H1 (cell line): ENCODE results near the gene PRPF39. TPM values are rescaled to one million over a fixed set of nuclear protein-coding genes. Genes with fewer than 3 reads are reported as not detected.

Experiments used
- ASH2L ChIP-seq: fragments of 200-600, 300-600 bp; sonication (generic); IDR thresholded peaks from one replicate; pipeline ENCODE4 v1.7.1; 2017; ENCODE audit warnings: low read length
- BCL11A ChIP-seq, 2 experiments: IDR thresholded peaks; one replicate each; pipeline ENCODE4 v1.6.1; 2011; ENCODE audit warnings: low read depth in 2 of 2, low read length in 2 of 2, mild to moderate bottlenecking in 2 of 2
- CREB1 ChIP-seq: IDR thresholded peaks from 2 replicates; pipeline ENCODE4 v1.6.1; 2012; ENCODE audit warnings: inconsistent platforms
- CTBP2 ChIP-seq: IDR thresholded peaks from 2 replicates; pipeline ENCODE4 v1.7.0; 2011; ENCODE audit warnings: borderline replicate concordance, mild to moderate bottlenecking, moderate library complexity, mixed read lengths, low read length; ENCODE audit not compliant: insufficient read depth, insufficient read length
- EP300 ChIP-seq, 2 experiments: IDR thresholded peaks; 1 replicate in 1 of 2; 2 replicates in 1 of 2; pipeline ENCODE4 v1.6.1; 2011 to 2012; ENCODE audit warnings: low read depth in 2 of 2, low read length in 2 of 2, mild to moderate bottlenecking in 2 of 2, borderline replicate concordance in 1 of 2, inconsistent platforms in 1 of 2, moderate library complexity in 1 of 2
- FOSL1 ChIP-seq: IDR thresholded peaks from 2 replicates; pipeline ENCODE4 v1.6.1; 2011; ENCODE audit warnings: mild to moderate bottlenecking, low read depth, low read length, moderate library complexity; ENCODE audit not compliant: insufficient read depth
- GTF2F1 ChIP-seq: IDR thresholded peaks from 2 replicates; pipeline ENCODE4 v1.6.1; 2012; ENCODE audit warnings: low read depth, low read length, improper control_type of control experiment, borderline replicate concordance
- JUN ChIP-seq: IDR thresholded peaks from 2 replicates; pipeline ENCODE4 v1.6.1; 2011; ENCODE audit warnings: low read depth, mild to moderate bottlenecking, improper control_type of control experiment, low read length
- JUND ChIP-seq: IDR thresholded peaks from 2 replicates; pipeline ENCODE4 v1.6.1; 2011; ENCODE audit warnings: mild to moderate bottlenecking, improper control_type of control experiment, low read length
- POU5F1 ChIP-seq: IDR thresholded peaks from 2 replicates; pipeline ENCODE4 v1.6.1; 2011; ENCODE audit warnings: low read depth, mild to moderate bottlenecking, low read length, moderate library complexity
- RAD21 ChIP-seq, 2 experiments: IDR thresholded peaks in 1 of 2; conservative IDR thresholded peaks in 1 of 2; 2 replicates each; pipeline ENCODE4 v1.6.1; 2011; ENCODE audit warnings: low read depth in 2 of 2, low read length in 2 of 2, improper control_type of control experiment in 1 of 2, inconsistent platforms in 1 of 2, mild to moderate bottlenecking in 1 of 2, moderate library complexity in 1 of 2
- RBBP5 ChIP-seq: IDR thresholded peaks from 2 replicates; pipeline ENCODE4 v1.7.1; 2012; ENCODE audit warnings: low read depth, mild to moderate bottlenecking, inconsistent platforms, low read length, moderate library complexity, borderline replicate concordance
- RFX5 ChIP-seq: IDR thresholded peaks from 2 replicates; pipeline ENCODE4 v1.6.1; 2011; ENCODE audit warnings: low read depth, low read length, improper control_type of control experiment, borderline replicate concordance
- RNF2 ChIP-seq: fragments of 200-900, 300-1000 bp; sonication (generic); IDR thresholded peaks from 2 replicates; pipeline ENCODE4 v1.7.1; 2016; ENCODE audit warnings: borderline replicate concordance, low read depth, mild to moderate bottlenecking, antibody characterized with exemption, low read length; ENCODE audit not compliant: poor library complexity, severe bottlenecking; ENCODE audit errors: missing control alignments
- SIRT6 ChIP-seq: IDR thresholded peaks from one replicate; pipeline ENCODE4 v1.7.1; 2012; ENCODE audit warnings: low read length, inconsistent platforms
- SRF ChIP-seq: IDR thresholded peaks from 2 replicates; pipeline ENCODE4 v1.6.1; 2011; ENCODE audit warnings: mild to moderate bottlenecking, low read depth, low read length, moderate library complexity
- TAF1 ChIP-seq: IDR thresholded peaks from 2 replicates; pipeline ENCODE4 v1.6.1; 2011; ENCODE audit warnings: mild to moderate bottlenecking, low read depth, low read length
- TBP ChIP-seq: IDR thresholded peaks from 2 replicates; pipeline ENCODE4 v1.6.1; 2011; ENCODE audit warnings: low read depth, low read length, improper control_type of control experiment
- TEAD4 ChIP-seq: IDR thresholded peaks from 2 replicates; pipeline ENCODE4 v1.6.1; 2012; ENCODE audit warnings: low read depth, low read length, inconsistent platforms, mixed read lengths
- polyA plus RNA-seq, 7 experiments: library from polyadenylated mRNA; depleted of rRNA in 3 of 7; stranded (reverse) in 5 of 7; unstranded in 2 of 7; fragments of >200 nt in 5 of 7; fragments of 200-250 nt in 2 of 7; gene quantifications; 1 replicate in 5 of 7; 2 replicates in 1 of 7; 4 replicates in 1 of 7; pipeline versions ENCODE4 v1.2.1 to v1.2.3, GENCODE V29; 2011 to 2013; ENCODE audit warnings: missing spikeins in 2 of 7, mixed read lengths in 2 of 7
- total RNA-seq: library from RNA; stranded (reverse); fragmentation: NEBNext Ultra II Directional; extraction: Animal tissue kit (Norgen Biotek cat#: 25700); gene quantifications from 2 replicates; pipeline ENCODE4 v1.2.1, GENCODE V29; 2021
- TF ChIP-seq, protein P1 (sequence below), 3 experiments: IDR thresholded peaks; 1 replicate in 2 of 3; 2 replicates in 1 of 3; pipeline versions ENCODE4 v1.5.1 to v1.6.1; 2011; ENCODE audit warnings: low read length in 3 of 3, mild to moderate bottlenecking in 3 of 3, inconsistent platforms in 2 of 3, low read depth in 1 of 3, moderate library complexity in 1 of 3; ENCODE audit not compliant: insufficient read depth in 1 of 3; ENCODE audit errors: control extremely low read depth in 1 of 3

The PRPF39 gene
- total and polyA plus RNA-seq, 2 of the 8 experiments (the other 6 are each of a cell fraction or from before 2014, with no cell fraction given): 22.4 to 43.3 TPM

DNA sequence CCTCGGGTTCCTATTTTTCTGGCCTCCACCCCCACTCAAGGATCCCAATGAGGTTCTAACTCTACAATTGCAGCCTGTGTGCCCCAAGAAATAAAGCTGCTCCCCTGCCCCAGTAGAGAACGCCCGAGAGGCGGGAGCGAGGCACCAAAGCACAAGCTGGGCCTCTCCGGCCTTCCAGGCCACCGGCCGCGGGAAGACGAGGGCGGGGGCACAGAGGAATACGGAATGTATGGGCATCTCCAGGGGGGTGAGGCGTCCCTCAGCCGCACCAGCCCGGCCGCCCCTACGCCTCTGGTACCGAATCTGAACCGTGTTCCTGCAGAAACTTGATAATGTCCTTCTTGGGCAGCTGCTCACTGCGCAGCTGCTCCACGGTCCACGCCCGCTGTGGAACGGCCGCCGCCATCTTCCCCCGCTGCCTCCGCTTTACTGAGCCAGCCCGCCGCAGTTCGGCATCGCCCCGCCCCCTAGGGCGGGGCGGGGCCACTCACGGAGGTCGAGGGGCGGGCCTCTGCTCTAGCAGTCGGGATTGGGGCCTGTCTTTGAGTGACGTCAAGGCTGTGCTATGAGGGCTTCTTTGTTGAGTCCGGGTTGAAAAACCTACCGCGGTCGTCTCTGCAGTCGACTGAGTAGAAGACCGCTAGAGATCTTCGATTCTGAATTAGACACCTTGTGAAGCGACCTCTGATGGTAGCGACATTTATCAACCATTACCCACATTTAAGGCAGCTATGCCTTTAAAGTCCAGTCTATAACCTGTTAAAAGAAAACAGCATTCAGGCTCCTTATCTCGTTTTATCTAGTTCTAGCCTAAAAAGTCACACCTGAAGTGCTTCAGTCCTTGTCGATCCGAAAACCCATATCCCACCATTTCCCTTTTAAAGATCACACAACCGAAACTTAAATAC is 50.4 kb downstream of the PRPF39 start, which contains the start of gene FKBP3 (continued):
- TF ChIP-seq RFX5 (no peak), TAF1 (peak; percentile 98), CTBP2 (no peak), CREB1 (peak; percentile 74), JUN (peak; percentile 2; the same call in 1 of the 2 replicates), FOSL1 (no peak), SRF (no peak), ASH2L (peak; percentile 94), GTF2F1 (peak; percentile 26; the same call in 1 of the 2 replicates), POU5F1 (no peak), JUND (peak; percentile 87), EP300 (IDR thresholded peaks at IDR 0.05; ENCODE audit: borderline replicate concordance in 1 of 2, low read depth in 2 of 2, low read length in 2 of 2) (peak in 1 of 2 experiments; percentile 86; a peak in 1 of 3 replicates), RAD21 (IDR thresholded peaks at IDR 0.05 in 1 of 2, conservative IDR thresholded peaks at IDR 0.05 in 1 of 2; ENCODE audit: low read depth in 2 of 2, low read length in 2 of 2) (peak in 1 of 2 experiments; percentile 13; a peak in 1 of 4 replicates), BCL11A (IDR thresholded peaks at IDR 0.05; ENCODE audit: low read depth in 2 of 2, low read length in 2 of 2) (no peak), RBBP5 (peak; percentile 48; the same call in 1 of the 2 replicates), TBP (peak; percentile 90), TEAD4 (peak; percentile 61), RNF2 (no peak), SIRT6 (no peak)
- TF ChIP-seq, protein P1, sequence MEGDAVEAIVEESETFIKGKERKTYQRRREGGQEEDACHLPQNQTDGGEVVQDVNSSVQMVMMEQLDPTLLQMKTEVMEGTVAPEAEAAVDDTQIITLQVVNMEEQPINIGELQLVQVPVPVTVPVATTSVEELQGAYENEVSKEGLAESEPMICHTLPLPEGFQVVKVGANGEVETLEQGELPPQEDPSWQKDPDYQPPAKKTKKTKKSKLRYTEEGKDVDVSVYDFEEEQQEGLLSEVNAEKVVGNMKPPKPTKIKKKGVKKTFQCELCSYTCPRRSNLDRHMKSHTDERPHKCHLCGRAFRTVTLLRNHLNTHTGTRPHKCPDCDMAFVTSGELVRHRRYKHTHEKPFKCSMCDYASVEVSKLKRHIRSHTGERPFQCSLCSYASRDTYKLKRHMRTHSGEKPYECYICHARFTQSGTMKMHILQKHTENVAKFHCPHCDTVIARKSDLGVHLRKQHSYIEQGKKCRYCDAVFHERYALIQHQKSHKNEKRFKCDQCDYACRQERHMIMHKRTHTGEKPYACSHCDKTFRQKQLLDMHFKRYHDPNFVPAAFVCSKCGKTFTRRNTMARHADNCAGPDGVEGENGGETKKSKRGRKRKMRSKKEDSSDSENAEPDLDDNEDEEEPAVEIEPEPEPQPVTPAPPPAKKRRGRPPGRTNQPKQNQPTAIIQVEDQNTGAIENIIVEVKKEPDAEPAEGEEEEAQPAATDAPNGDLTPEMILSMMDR (IDR thresholded peaks at IDR 0.05; ENCODE audit: control extremely low read depth in 1 of 3, insufficient read depth in 1 of 3, low read depth in 1 of 3, low read length in 3 of 3): peak in 1 of 3 experiments; percentile 35; a peak in 1 of 4 replicates
